ENCODE data around the gene TMEM150B. TPM values are rescaled to one million over a fixed set of nuclear protein-coding genes. Genes with fewer than 3 reads are reported as not detected.

TMEM150B gene
- polyA plus RNA-seq, 2 of the 4 experiments (the other 2 are of a cell fraction), result 0.26 to 0.39 TPM

GRCh38 chr19:55319785-55320184 is 5.4 kb downstream of the TMEM150B start:
- CTCF ChIA-PET, result interaction anchor here (4.3 to 21.1 kb wide), 3 partner anchors 17 to 27 kb away, joined by 24 to 306 read pairs (median 31); partner anchors contain the start of gene KMT5C
- no peak for DNase-seq (ENCODE audit: low read depth in 1 of 2, low spot score in 1 of 2)
- Histone ChIP-seq H3K4me3 (no peak overlapping the region), H3K9me3 (no peaks in the 10 kb centered on the region), H3K27ac (0 out of 6 replicates have a peak overlapping the region, but pooled peaks of 1 of the 2 experiments have one; percentile 14), H3K4me1 (peaks cover 19% of the 10 kb centered on the region), H3K4me2 (no peak overlapping the region)
- ATAC-seq, result peak; percentile 54 to 82; a peak in 4 of 6 replicates
- WGBS (ENCODE audit: missing lambda C conversion rate), result 63% methylated on average over 21 of the region's 21 CpGs
- POLR2A ChIA-PET, result interaction anchor here (0.9 kb wide), 1 partner anchor 20 kb away, joined by 8 read pairs; the partner anchor contains the start of gene KMT5C
- TF ChIP-seq RNF2 (IDR thresholded peaks at IDR 0.05; ENCODE audit: borderline replicate concordance, low read depth), result no peak
- TF ChIP-seq SREBF2 (IDR thresholded peaks at IDR 0.05), result no peak
- TF ChIP-seq CTCF (IDR thresholded peaks at IDR 0.05), result no peak
- TF ChIP-seq USF2 (IDR thresholded peaks at IDR 0.05), result no peak
- no peak for TF ChIP-seq NR3C1 (IDR thresholded peaks at IDR 0.05)
- TF ChIP-seq RARB (CRISPR knock-in tag; IDR thresholded peaks at IDR 0.05), result no peak
- FAIRE-seq, result no peak

GRCh38 chr19:55316646-55317045 is 8.5 kb downstream of the TMEM150B start:
- no peaks in the 10 kb centered on the region for H3K4me1 ChIP-seq
- ChIA-PET POLR2A (no interaction called here), CTCF (interaction anchor here (1.1 to 21.1 kb wide), 4 partner anchors 8 to 151 kb away, joined by 3 to 306 read pairs (median 4); partner anchors contain the start of gene TMEM150B)
- no peak overlapping the region for H3K27ac ChIP-seq
- no peak for ATAC-seq
- H3K9me3 ChIP-seq, result no peaks in the 10 kb centered on the region
- TF ChIP-seq ELK1 (IDR thresholded peaks at IDR 0.05; ENCODE audit: low read depth, low read length) (no peak), HDAC2 (IDR thresholded peaks at IDR 0.05) (no peak), NFE2L2 (conservative IDR thresholded peaks at IDR 0.05; ENCODE audit: low read length) (no peak), MAZ (IDR thresholded peaks at IDR 0.05; ENCODE audit: borderline replicate concordance, low read depth, low read length) (no peak), CTCF (IDR thresholded peaks at IDR 0.05) (no peak), USF2 (IDR thresholded peaks at IDR 0.05) (no peak), NPAS2 (CRISPR knock-in tag; IDR thresholded peaks at IDR 0.05; ENCODE audit: borderline replicate concordance) (no peak), CHD2 (IDR thresholded peaks at IDR 0.05; ENCODE audit: low read length, partially characterized antibody) (no peak), CBX2 (IDR thresholded peaks at IDR 0.05; ENCODE audit: borderline replicate concordance, low read depth) (no peak), ZNF302 (CRISPR knock-in tag; IDR thresholded peaks at IDR 0.05) (no peak), RCOR1 (IDR thresholded peaks at IDR 0.05; ENCODE audit: low read depth, low read length) (no peak), CBX8 (IDR thresholded peaks at IDR 0.05) (no peak), POLR2AphosphoS2 (conservative IDR thresholded peaks at IDR 0.05; ENCODE audit: low read length) (no peak), ZSCAN20 (CRISPR knock-in tag; IDR thresholded peaks at IDR 0.05) (no peak), HES2 (IDR thresholded peaks at IDR 0.05) (no peak), CHD4 (IDR thresholded peaks at IDR 0.05; ENCODE audit: borderline replicate concordance) (no peak), HOXB5 (CRISPR knock-in tag; IDR thresholded peaks at IDR 0.05) (no peak), RAD21 (conservative IDR thresholded peaks at IDR 0.05 in 1 of 2, IDR thresholded peaks at IDR 0.05 in 1 of 2) (no peak), MAX (IDR thresholded peaks at IDR 0.05) (no peak)
- H3K4me2 ChIP-seq, result no peak overlapping the region
- no peak for FAIRE-seq
- no peak overlapping the region for H3K4me3 ChIP-seq
- 75% methylated on average over 8 of the region's 8 CpGs for WGBS (ENCODE audit: missing lambda C conversion rate)
- no peak for DNase-seq (ENCODE audit: low read depth in 1 of 2, low spot score in 1 of 2)

Data from A549 (cell line).